ENCODE measurements around the gene CCSER2.

CCSER2 gene

DNA sequence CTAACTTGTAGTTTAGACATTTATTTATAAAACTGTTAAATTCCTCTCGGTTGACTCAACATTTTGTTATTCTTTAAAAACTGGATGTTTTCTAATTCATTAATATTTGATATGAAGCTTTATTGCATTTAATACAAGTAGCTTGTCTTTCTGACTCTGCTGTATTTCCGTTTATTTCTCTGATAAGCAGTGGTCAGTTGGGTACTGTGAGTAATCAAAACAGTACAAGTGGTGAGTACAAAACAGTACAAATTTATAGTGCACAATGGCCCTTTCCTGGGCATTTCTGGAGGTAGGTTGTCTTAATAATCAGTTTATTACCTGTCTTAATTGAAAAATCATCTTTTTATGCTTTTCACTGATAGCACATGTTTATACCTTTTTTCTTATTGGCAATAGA lies 182.7 kb downstream of the CCSER2 start:
- no peak for DNase-seq (ENCODE audit: low read depth)
- TF ChIP-seq, protein P1, sequence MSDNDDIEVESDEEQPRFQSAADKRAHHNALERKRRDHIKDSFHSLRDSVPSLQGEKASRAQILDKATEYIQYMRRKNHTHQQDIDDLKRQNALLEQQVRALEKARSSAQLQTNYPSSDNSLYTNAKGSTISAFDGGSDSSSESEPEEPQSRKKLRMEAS (IDR thresholded peaks at IDR 0.05; ENCODE audit: low read depth, low read length) = no peak
- TF ChIP-seq, protein P2, sequence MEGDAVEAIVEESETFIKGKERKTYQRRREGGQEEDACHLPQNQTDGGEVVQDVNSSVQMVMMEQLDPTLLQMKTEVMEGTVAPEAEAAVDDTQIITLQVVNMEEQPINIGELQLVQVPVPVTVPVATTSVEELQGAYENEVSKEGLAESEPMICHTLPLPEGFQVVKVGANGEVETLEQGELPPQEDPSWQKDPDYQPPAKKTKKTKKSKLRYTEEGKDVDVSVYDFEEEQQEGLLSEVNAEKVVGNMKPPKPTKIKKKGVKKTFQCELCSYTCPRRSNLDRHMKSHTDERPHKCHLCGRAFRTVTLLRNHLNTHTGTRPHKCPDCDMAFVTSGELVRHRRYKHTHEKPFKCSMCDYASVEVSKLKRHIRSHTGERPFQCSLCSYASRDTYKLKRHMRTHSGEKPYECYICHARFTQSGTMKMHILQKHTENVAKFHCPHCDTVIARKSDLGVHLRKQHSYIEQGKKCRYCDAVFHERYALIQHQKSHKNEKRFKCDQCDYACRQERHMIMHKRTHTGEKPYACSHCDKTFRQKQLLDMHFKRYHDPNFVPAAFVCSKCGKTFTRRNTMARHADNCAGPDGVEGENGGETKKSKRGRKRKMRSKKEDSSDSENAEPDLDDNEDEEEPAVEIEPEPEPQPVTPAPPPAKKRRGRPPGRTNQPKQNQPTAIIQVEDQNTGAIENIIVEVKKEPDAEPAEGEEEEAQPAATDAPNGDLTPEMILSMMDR (IDR thresholded peaks at IDR 0.05; ENCODE audit: low read depth, low read length) = no peak
- TF ChIP-seq POLR2A (IDR thresholded peaks at IDR 0.05; ENCODE audit: extremely low read depth, insufficient read length) = no peak
- TF ChIP-seq MYC (IDR thresholded peaks at IDR 0.05; ENCODE audit: low read depth, low read length) = no peak
- no peak overlapping the region for H3K4me3 ChIP-seq (ENCODE audit: low read depth, low read length)

DNA sequence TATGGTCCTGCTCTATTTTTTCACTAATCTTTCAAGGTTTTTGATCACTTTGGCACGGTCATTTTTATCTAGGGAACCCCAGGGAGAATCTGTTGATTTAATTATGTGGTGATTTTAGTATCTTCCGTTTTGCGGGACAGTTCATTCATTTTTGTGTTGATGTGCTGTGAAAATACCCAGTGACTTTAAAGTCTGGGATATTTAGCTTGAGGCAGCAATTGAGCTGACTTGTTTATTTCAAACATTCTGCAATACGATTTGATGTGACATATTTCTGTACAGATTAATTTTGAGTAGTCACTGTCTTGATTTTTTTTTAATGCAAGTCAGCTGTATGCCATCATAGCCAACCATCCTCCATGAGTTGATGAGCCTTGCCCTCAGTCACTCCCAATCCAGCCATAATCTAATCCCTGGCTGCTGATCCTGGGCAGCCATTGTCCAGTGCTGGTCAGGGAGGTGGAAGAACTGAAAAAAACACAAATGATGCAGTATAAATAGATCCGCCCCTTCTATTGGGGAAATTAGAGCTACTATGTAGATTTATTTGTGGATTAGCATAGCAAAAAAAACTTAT lies 183.4 kb downstream of the CCSER2 start:
- H3K4me3 ChIP-seq (ENCODE audit: low read depth, low read length) = no peak overlapping the region
- TF ChIP-seq, protein P2 (IDR thresholded peaks at IDR 0.05; ENCODE audit: low read depth, low read length) = no peak
- TF ChIP-seq, protein P1 (IDR thresholded peaks at IDR 0.05; ENCODE audit: low read depth, low read length) = no peak
- no peak for DNase-seq (ENCODE audit: low read depth)

DNA sequence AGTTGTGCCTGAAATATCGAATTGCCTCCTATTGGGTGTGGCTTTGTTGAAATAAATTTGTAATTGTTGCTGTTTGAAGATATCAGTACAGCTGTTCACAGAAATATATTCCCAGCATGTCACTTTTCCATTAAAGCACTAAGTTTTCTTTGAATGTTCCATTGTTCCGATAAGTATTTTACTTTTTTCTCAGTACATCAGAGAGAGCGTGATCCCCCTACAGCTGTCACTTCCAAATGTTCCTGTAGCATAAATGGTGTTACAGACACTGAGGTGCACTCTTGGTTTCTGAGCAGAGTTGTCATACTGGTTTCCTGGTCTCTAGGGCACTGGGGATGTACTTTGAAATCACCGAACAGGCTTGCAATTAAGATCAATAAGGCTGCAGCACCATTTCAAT lies 189.2 kb downstream of the CCSER2 start:
- TF ChIP-seq MYC (IDR thresholded peaks at IDR 0.05; ENCODE audit: low read depth, low read length) (no peak), POLR2A (IDR thresholded peaks at IDR 0.05; ENCODE audit: extremely low read depth, insufficient read length) (no peak)
- TF ChIP-seq, protein P2 (IDR thresholded peaks at IDR 0.05; ENCODE audit: low read depth, low read length) = no peak
- TF ChIP-seq, protein P1 (IDR thresholded peaks at IDR 0.05; ENCODE audit: low read depth, low read length) = no peak
- no peak for DNase-seq (ENCODE audit: low read depth)
- H3K4me3 ChIP-seq (ENCODE audit: low read depth, low read length) = no peak overlapping the region

DNA sequence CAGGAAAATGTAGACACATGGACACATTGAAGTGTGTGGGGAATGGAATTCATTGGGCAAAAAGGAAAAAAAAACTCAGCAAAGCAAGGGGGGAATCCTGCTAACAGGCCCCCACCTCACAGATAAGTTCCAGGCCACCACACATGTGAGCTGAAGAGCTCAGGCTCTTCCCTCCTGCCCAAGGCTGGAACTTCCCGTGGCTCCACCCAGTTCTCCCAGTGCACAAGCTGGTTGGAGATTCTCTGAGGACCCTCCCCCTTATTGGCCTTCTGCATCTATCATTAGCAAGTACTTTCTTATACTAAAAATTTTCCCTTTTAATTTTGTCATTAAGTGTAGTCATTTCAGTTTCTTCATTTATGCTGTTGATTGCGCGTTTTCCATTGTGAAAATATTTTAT lies 190.8 kb downstream of the CCSER2 start:
- DNase-seq (ENCODE audit: low read depth) = no peak
- no peak overlapping the region for H3K4me3 ChIP-seq (ENCODE audit: low read depth, low read length)
- TF ChIP-seq, protein P2 (IDR thresholded peaks at IDR 0.05; ENCODE audit: low read depth, low read length) = no peak
- TF ChIP-seq, protein P1 (IDR thresholded peaks at IDR 0.05; ENCODE audit: low read depth, low read length) = no peak
- TF ChIP-seq MYC (IDR thresholded peaks at IDR 0.05; ENCODE audit: low read depth, low read length) = no peak

DNA sequence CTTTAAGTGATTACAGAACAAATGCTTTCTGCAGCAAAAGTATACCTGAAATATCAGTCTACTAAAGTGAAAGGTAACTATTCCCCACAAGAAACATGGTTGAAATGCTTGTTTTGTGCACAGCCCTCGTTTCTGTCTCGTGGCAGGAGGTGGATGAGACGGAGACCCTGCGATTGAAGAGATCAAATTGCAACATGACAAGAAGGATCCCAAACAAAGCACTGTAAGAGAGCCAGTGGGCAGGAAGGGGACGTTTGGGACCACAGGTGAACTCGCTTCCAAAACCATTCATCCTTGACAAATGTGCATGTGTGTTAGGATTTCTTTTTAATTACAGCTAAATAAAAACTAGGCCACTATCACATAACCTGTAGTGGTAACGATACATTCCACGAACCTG lies 192.6 kb downstream of the CCSER2 start:
- no peak overlapping the region for H3K4me3 ChIP-seq (ENCODE audit: low read depth, low read length)
- no peak for DNase-seq (ENCODE audit: low read depth)
- TF ChIP-seq, protein P2 (IDR thresholded peaks at IDR 0.05; ENCODE audit: low read depth, low read length) = no peak
- TF ChIP-seq POLR2A (IDR thresholded peaks at IDR 0.05; ENCODE audit: extremely low read depth, insufficient read length) (no peak), MYC (IDR thresholded peaks at IDR 0.05; ENCODE audit: low read depth, low read length) (no peak)
- TF ChIP-seq, protein P1 (IDR thresholded peaks at IDR 0.05; ENCODE audit: low read depth, low read length) = no peak

DNA sequence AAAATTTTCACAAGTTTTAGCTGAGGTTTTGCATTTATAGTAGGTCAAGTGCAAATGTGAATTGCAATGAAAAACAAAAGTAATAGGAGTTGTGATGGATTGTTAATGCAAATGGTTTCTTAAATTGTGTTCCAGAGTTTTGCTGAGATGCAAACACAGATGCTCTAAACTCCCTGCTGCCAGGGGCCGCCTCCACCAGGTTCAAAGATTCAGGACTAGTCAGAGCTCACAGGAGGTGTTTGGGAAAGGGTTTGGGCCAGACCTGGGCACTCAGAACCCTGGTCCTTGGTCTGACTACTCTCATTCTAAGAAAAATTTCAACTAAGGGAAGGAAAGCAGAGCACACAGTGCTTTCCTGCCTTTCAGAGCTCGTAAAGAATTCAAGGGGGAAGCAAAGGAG lies 193.1 kb downstream of the CCSER2 start:
- TF ChIP-seq, protein P1 (IDR thresholded peaks at IDR 0.05; ENCODE audit: low read depth, low read length) = no peak
- TF ChIP-seq POLR2A (IDR thresholded peaks at IDR 0.05; ENCODE audit: extremely low read depth, insufficient read length) (no peak), MYC (IDR thresholded peaks at IDR 0.05; ENCODE audit: low read depth, low read length) (no peak)
- TF ChIP-seq, protein P2 (IDR thresholded peaks at IDR 0.05; ENCODE audit: low read depth, low read length) = no peak
- no peak for DNase-seq (ENCODE audit: low read depth)
- H3K4me3 ChIP-seq (ENCODE audit: low read depth, low read length) = no peak overlapping the region

Measured in NB4 (cell line).